HG03520 (cell line): Measurements from ENCODE around the gene OR8G1.
"Not testable (repeated sequence)": the region's sequence is repeated elsewhere in the genome, so short reads cannot be mapped to it uniquely, and the experiment has no call there.

Experiments
- ATAC-seq: cut with Tn5 transposase; IDR thresholded peaks from one replicate; pipeline ENCODE4 v1.9.1; 2021; ENCODE audit warnings: mild to moderate bottlenecking, moderate library complexity; ENCODE audit not compliant: unreplicated experiment

OR8G1 gene

GRCh38 chr11:124240621-124241397 is at the start of gene OR8G1:
OR8G1 (plus strand) TSS chr11:124241095; CDS start chr11:124249676, 8,581 bp downstream.
- ATAC-seq = no peak

- no peak for ATAC-seq
These were observed 47.5 kb upstream of the OR8G1 start for GRCh38 chr11:124193221-124194010.

GRCh38 chr11:124194293-124195188 is 46.4 kb upstream of the OR8G1 start:
- no peak for ATAC-seq

- peak; percentile 73 for ATAC-seq
These were observed 45.6 kb upstream of the OR8G1 start for GRCh38 chr11:124195189-124195734.

- ATAC-seq = no peak
These were observed 42.9 kb upstream of the OR8G1 start for GRCh38 chr11:124197999-124198398.

GRCh38 chr11:124198897-124199296 is 42.0 kb upstream of the OR8G1 start:
- ATAC-seq = no peak

- no peak for ATAC-seq
These were observed 41.2 kb upstream of the OR8G1 start for GRCh38 chr11:124199702-124200101.

GRCh38 chr11:124200671-124201070 is 40.2 kb upstream of the OR8G1 start:
- no peak for ATAC-seq

GRCh38 chr11:124202951-124203350 is 37.9 kb upstream of the OR8G1 start:
- ATAC-seq = no peak

GRCh38 chr11:124204008-124204407 is 36.9 kb upstream of the OR8G1 start:
- no peak for ATAC-seq

- ATAC-seq = no peak
These were observed 33.6 kb upstream of the OR8G1 start for GRCh38 chr11:124207102-124207792.

- ATAC-seq = no peak
These were observed 31.0 kb upstream of the OR8G1 start for GRCh38 chr11:124209824-124210357.

GRCh38 chr11:124210421-124210820 is 30.5 kb upstream of the OR8G1 start:
- no peak for ATAC-seq

GRCh38 chr11:124211321-124211720 is 29.6 kb upstream of the OR8G1 start:
- ATAC-seq = no peak

GRCh38 chr11:124214027-124214426 is 26.9 kb upstream of the OR8G1 start:
- ATAC-seq = no peak

- no peak for ATAC-seq
These were observed 21.8 kb upstream of the OR8G1 start for GRCh38 chr11:124219126-124219525.

- no peak for ATAC-seq
These were observed 18.5 kb upstream of the OR8G1 start for GRCh38 chr11:124222407-124222806.

GRCh38 chr11:124224618-124225423 is 16.1 kb upstream of the OR8G1 start:
- ATAC-seq = not testable (repeated sequence)

- ATAC-seq = no peak
These were observed 15.4 kb upstream of the OR8G1 start for GRCh38 chr11:124225471-124225870.
